ENCODE measurements around the gene TDRD9.

DNA sequence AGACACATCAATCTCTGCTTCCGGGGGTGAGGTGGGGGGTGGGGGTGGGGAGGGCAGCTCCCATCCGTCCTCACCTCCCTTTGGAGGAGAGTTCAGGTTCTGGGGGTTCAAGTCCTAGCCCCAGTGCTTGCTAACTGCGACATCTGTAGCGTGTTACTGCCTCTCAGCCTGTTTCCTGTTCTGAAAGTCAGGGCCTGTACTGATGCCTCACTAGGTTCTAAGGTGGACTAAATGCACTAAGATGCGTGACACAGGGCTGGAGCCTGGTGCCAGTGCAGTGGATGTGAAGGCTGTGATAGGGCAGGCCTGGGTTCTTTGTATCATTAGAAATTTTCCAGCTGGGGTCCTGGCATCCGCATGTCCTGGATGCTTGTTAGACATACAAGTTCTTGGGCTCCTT is 17.3 kb upstream of the TDRD9 start:
- no peak for TF ChIP-seq CTCF (IDR thresholded peaks at IDR 0.05)
- no peak for TF ChIP-seq SIN3A (IDR thresholded peaks at IDR 0.05; ENCODE audit: borderline replicate concordance, insufficient read depth, low read depth, low read length)
- TF ChIP-seq POLR2AphosphoS5 (IDR thresholded peaks at IDR 0.05; ENCODE audit: low read depth, low read length) = no peak
- TF ChIP-seq TCF7L2 (IDR thresholded peaks at IDR 0.05; ENCODE audit: low read depth, low read length) = no peak

Data from Panc1 (cell line).